Endometrial microvascular endothelial cells (primary cell): ENCODE data around the gene ALOX15. TPM values are rescaled to one million over a fixed set of nuclear protein-coding genes. Genes with fewer than 3 reads are reported as not detected.
"Not testable (repeated sequence)": the region's sequence is repeated elsewhere in the genome, so short reads cannot be mapped to it uniquely, and the experiment has no call there.

Source experiments
- in situ Hi-C: cut with HindIII; loops from 2 replicates; pipeline ENCODE4 v1.10.0; 2017; ENCODE audit warnings: low sequenced_read_pairs, low pct_unique_long_range_greater_than_20kb; ENCODE audit errors: inconsistent ontology term
- total RNA-seq: library from RNA; depleted of rRNA; stranded (reverse); fragments of >200 nt; gene quantifications from one replicate; pipeline ENCODE4 v1.2.3, GENCODE V29; 2015; ENCODE audit errors: inconsistent ontology term

ALOX15 gene
- not detected for total RNA-seq

- in situ Hi-C loops = no loop called here
These were observed at the start of gene ALOX15 for GRCh38 chr17:4641297-4642195. TSS of gene ALOX15 (minus strand) at chr17:4641678. CDS start at chr17:4641651, 27 bp downstream.

- in situ Hi-C loops = no loop called here
These were observed 49.3 kb upstream of the ALOX15 start for GRCh38 chr17:4690745-4691144.

- in situ Hi-C loops = not testable (repeated sequence)
These were observed 48.4 kb upstream of the ALOX15 start for GRCh38 chr17:4689872-4690271.

- in situ Hi-C loops = not testable (repeated sequence)
These were observed 42.3 kb upstream of the ALOX15 start for GRCh38 chr17:4683739-4684138.

- in situ Hi-C loops = no loop called here
These were observed 38.2 kb upstream of the ALOX15 start for GRCh38 chr17:4679658-4680057.

- in situ Hi-C loops = no loop called here
These were observed 37.1 kb upstream of the ALOX15 start for GRCh38 chr17:4678448-4679026.

GRCh38 chr17:4676791-4677190 is 35.3 kb upstream of the ALOX15 start:
- in situ Hi-C loops = no loop called here

GRCh38 chr17:4675791-4676190 is 34.3 kb upstream of the ALOX15 start:
- in situ Hi-C loops = no loop called here

GRCh38 chr17:4674685-4674998 is 33.2 kb upstream of the ALOX15 start:
- in situ Hi-C loops = no loop called here

GRCh38 chr17:4673986-4674684 is 32.7 kb upstream of the ALOX15 start:
- in situ Hi-C loops = no loop called here

GRCh38 chr17:4673169-4673568 is 31.7 kb upstream of the ALOX15 start:
- in situ Hi-C loops = no loop called here

- in situ Hi-C loops = no loop called here
These were observed 31.3 kb upstream of the ALOX15 start for GRCh38 chr17:4672751-4673150.

- in situ Hi-C loops = no loop called here
These were observed 30.7 kb upstream of the ALOX15 start for GRCh38 chr17:4672055-4672630.

GRCh38 chr17:4667166-4667565 is 25.7 kb upstream of the ALOX15 start:
- in situ Hi-C loops = no loop called here

GRCh38 chr17:4666296-4666695 is 24.8 kb upstream of the ALOX15 start:
- in situ Hi-C loops = no loop called here

GRCh38 chr17:4665027-4665426 is 23.5 kb upstream of the ALOX15 start:
- in situ Hi-C loops = no loop called here

GRCh38 chr17:4664230-4664629 is 22.8 kb upstream of the ALOX15 start:
- in situ Hi-C loops = no loop called here

GRCh38 chr17:4663711-4664110 is 22.2 kb upstream of the ALOX15 start:
- in situ Hi-C loops = no loop called here

GRCh38 chr17:4658478-4659305 is 17.2 kb upstream of the ALOX15 start:
- in situ Hi-C loops = no loop called here
